Right lung (tissue), 5 donors: Measurements from ENCODE around the gene ELMO1. TPM values are rescaled to one million over a fixed set of nuclear protein-coding genes. Genes with fewer than 3 reads are reported as not detected.
"Not testable (repeated sequence)": the region's sequence is repeated elsewhere in the genome, so short reads cannot be mapped to it uniquely, and the experiment has no call there.

Experiments
- DNase-seq, 2 donors: peaks; one replicate each; pipeline ENCODE4 v3.0.0-alpha.2; 2013
- polyA plus RNA-seq, 5 donors: library from polyadenylated mRNA; unstranded; fragments of 120-200 nt; gene quantifications; one replicate each; pipeline versions ENCODE4 v1.2.1 to v1.2.3, GENCODE V29; 2013; ENCODE audit warnings: inconsistent platforms in 1 of 5, low replicate concordance in 1 of 5; ENCODE audit not compliant: insufficient read length in 5 of 5, insufficient read depth in 1 of 5

Gene ELMO1
- polyA plus RNA-seq, 5 donors: 36.7 to 56.0 (median 46.0) TPM

GRCh38 chr7:37141742-37142141, 306.9 kb downstream of the ELMO1 start:
- no peak for DNase-seq

GRCh38 chr7:37133902-37134301, 314.8 kb downstream of the ELMO1 start:
- DNase-seq: not testable (repeated sequence)

DNA sequence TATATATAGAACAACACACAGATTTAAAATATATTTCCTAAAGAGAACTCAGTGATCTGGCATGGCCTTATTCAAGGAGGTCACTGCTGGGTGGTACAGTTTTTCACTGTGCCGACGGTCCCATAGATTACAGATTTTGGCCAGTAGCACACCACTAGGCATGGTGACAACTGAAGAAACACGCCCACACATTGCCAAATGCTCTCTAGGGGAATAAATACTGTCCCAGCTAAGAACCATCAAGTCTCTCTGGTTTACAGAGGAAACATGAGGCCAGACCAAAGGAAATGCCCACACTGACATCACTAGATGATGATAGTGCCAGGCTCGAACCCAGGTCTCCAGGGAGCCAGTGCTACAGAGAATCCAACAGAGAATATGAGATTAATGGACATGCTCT, 316.8 kb downstream of the ELMO1 start:
- DNase-seq: no peak

DNA sequence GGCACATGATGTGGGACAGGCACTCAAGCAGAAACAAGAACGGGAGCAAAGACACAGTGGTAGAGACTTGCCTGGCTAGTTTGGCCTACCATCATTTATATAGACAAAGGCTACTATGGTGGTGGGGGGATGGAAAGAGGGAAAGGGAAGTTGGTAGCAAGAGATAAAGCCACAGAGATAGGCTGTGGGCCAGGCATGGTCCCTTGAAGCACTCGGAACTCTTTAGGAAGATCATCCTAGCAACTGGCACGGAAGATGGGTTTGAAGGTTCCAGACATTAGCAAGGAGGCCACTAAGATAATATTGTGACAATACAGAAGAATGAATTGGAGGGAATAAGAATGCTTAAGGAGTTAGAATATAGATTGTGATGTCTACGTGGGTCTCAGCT, 319.6 kb downstream of the ELMO1 start:
- no peak for DNase-seq

- no peak for DNase-seq
Measured at GRCh38 chr7:37128327-37129034, 320.2 kb downstream of the ELMO1 start.

- no peak for DNase-seq
Measured at GRCh38 chr7:37119296-37119860, 329.3 kb downstream of the ELMO1 start.

DNA sequence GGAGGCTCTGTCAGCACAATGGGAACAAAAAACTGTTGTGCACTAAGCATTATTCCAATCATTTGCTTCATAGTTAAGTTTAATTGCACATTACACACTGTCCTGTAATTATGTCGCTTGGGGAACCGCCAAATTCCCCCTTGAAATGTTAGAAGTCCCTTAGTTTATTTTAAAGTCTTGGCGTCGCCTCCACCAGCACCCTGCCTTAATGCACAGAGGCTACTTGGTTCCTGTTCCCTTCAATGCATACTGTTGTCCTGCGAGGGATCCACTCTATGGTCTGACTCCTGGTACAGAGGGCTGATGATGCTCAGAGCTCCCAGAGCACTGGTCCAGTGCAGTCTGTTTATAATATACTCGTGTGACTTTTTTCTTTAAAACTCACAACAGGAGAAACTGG, 330.7 kb downstream of the ELMO1 start:
- DNase-seq: no peak

DNA sequence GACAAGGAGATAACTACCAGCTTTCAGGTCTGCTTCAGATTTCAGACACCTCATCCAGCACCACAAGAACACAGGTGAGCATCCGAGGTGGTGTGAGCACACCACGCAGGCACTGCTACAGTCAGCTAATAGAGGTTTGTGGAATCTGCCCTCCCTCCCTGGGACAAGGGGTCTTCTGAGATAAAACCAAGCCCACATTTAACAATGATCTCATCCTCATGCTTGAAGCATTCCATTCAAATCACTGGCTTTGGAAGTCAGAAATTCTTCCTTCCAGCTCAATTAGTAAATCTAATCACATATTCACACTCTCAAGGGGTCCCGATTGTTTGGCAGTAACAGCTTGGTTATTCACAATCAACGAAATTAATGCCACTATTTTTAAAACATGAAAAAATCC, 331.4 kb downstream of the ELMO1 start:
- DNase-seq: no peak

GRCh38 chr7:37116093-37116701, 332.5 kb downstream of the ELMO1 start:
- DNase-seq: no peak

GRCh38 chr7:37113661-37114355, 334.9 kb downstream of the ELMO1 start:
- DNase-seq: no peak

GRCh38 chr7:37112876-37113275, 335.8 kb downstream of the ELMO1 start:
- no peak for DNase-seq

DNA sequence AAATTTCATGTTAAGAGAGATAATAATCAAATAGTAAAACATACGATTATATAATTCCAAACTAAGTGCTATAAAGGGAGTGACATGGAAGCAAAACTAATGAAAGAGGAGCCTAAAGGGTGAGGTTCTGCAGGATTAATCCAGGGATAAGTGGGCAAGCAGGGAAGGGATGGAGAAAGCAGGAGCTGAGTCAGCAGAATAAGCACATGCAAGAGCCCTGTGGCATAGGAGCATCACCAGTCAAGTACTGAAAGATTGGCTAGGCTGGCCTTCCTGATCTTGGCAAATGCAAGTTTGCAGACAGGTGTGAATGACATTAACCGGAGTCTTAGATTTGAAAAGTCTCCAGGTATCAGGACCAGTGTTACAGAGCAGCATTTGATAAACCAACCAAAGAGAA, 336.4 kb downstream of the ELMO1 start:
- DNase-seq: no peak

DNA sequence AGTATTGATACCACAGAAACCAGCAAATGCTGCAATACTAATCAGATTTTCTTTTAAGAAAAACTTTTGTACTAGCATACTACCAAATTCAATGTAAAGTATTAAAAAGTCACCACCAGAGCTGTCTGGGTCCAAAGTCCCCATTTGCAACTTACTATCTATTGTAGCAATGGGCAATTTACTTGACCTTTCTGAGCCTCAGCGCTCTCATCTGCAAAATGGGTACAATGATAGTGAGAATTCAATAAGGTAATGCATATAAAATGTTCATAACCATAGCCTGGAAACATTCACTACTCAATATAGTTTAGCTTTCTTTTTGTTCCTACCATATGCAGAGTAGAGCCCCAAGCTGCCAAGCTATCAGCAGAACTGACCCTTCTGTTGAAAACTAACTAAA, 337.2 kb downstream of the ELMO1 start:
- no peak for DNase-seq

DNA sequence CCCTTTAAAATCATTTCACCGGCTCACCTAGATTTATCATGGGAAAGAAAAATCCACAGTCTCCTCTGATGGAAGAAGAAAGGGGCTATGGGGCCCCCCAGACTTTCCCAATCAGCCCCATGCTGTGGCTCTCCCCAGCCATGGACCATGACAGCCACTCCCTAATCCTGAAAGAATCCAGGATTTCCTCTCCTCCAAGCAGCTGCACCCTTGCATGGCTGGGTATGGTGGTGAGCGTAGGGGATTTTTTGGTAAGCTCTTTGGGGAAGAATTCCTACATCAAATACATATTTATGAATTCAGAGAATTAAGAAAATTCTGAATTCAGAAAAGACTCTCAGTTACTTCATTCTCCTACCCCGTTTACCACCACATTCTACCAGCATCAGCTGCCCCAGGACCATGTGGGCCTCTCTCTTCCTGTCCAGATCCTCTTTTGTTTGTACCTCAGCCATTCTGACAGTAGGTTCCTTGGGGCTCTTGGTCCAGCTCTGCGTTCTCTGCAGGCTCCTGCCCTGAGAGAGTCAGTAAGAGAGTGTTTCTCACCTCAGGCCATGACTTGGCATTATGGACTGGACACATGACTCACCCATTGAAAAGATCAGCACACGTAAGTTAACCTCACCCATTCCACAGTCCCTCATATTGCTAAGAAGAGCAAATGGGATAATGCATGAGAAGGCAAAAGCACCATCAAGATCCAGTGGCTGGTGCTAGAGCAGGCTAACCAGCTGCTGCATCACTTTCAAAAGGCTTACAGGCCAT, 337.8 kb downstream of the ELMO1 start:
- no peak for DNase-seq

- DNase-seq: no peak
Measured at GRCh38 chr7:37109843-37110242, 338.8 kb downstream of the ELMO1 start.

- peak; percentile 30 to 42 for DNase-seq
Measured at GRCh38 chr7:37109016-37109683, 339.5 kb downstream of the ELMO1 start.

DNA sequence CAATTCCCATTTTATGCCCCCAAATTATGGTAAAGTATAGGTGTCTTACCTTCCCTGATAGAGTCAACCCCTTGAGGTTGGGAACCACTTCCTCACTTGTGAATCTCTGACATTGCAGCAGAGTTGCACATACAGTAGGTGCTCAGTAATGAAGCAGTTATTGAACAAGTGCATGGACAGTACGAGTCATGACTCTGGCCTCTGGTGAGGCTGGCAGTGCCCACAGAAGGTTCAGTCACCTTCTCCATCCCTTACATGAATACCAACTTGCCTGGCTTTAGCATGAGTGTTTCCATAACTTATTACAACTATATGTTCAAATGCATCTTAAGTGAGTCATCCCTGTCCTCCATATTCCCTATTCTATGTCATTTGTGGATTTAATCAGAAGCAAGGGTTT, 340.0 kb downstream of the ELMO1 start:
- DNase-seq: no peak

DNA sequence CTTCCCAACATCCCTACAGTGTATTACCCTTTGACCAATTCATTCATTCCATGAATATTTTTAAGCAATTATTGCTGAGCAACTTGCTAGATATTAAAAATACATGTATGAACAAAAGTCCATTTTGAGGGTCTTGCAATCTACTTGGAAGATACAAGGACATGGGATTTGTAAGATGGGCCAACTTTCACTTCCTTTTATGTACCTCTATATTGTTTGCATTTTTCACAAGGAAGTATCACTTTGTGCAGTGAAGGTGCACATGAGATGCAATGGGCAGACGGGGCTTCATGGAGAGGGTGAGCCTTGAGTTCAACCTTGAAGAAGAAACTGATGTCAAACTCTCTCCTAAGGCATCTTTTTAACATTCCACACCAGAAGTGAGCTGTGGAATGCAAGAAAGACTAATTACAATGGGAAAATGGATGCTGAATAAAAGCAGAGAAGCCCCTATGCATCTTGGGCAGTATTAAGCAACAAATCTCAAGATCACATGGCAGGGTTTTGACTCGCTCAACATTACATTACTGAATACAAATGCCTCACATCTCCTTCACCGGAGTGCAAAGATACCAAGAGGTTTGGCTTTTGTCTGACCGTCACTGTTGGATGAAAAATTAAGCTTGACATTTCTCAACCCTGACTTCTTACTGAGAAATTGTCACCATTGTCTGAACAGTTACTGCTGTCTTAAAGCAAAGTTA, 341.5 kb downstream of the ELMO1 start:
- no peak for DNase-seq

DNA sequence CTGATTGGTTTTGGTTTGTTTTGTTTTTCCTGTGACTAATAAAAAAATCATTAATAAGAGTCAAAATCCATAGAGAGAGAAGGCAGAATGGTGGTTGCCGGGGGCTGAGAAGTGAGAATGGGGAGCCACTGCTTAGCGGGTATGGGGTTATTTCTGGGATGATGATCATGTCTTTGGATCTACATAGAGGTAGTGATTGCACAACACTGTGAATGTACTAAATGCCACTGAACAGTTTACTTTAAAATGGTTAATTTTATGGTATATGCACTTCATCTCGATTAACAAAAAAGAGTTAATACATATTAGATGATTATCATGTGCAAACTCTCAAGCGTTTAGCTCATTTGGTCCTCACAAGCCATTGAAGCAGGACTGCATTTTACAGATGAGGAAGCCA, 342.9 kb downstream of the ELMO1 start:
- DNase-seq: no peak

GRCh38 chr7:37104822-37105518, 343.7 kb downstream of the ELMO1 start:
- DNase-seq: no peak
